GM12892 (cell line): ENCODE measurements around the gene AGPAT2.

Experiments
- POLR2A ChIP-seq: IDR thresholded peaks from 2 replicates; pipeline ENCODE4 v1.6.1; 2011; ENCODE audit warnings: low read depth, low read length, control low read depth
- POLR2AphosphoS5 ChIP-seq: IDR thresholded peaks from 2 replicates; pipeline ENCODE4 v1.6.1; 2011; ENCODE audit warnings: low read depth, low read length, control low read depth
- TAF1 ChIP-seq: IDR thresholded peaks from 2 replicates; pipeline ENCODE4 v1.6.1; 2011; ENCODE audit warnings: low read depth, mild to moderate bottlenecking, control low read depth, low read length, borderline replicate concordance

DNA sequence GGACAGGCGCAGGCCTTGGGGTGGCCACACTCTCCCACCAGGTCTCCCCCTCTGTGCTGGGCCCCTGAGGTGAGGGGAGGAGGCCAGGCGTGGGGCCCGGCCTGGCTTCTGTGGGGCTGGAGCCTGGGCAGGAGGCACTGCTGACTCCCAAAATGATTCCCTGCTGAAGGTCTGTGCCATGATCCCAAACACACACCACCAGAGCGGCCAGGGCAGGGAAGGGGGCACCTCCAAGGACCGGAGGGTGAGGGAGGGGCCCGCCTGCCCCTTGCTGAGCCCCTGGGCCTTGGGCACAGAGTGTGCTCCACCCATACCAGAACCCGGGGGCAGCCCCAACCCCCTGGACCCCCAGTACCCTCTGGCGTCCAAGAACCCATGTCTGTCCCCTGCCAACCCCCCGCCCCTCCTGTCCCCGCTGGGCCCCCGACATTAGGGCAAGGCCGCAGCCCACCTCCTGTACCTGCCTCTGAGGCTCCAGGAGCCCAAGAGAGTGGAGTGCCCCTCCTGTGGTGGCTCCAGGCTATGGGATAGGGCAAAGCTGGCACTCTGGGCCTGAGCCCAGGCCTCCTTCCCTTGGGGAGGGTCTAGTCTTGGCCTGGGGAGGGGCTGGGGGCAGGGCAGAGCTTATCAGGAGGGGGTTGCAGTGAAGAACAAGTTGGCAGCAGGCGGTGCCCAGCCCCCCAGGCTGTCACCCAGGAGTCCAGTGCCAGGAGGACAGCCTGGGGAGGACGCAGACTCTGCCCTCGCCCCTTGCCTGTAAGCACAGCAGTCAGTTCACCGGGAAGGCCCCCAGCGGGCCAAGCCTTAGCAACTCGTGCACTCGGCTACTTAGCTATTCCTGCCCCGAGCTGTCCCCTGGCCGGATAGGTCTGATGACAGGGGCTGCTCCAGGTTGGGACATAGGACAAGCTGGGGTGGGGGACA, 27.1 kb downstream of the AGPAT2 start:
- TF ChIP-seq POLR2AphosphoS5 = no peak
- TF ChIP-seq POLR2A = no peak
- TF ChIP-seq TAF1 = no peak
